Stimulated activated memory B cell treated with anti-CD40 and anti-IgM and Interleukin-4, amounts not matched to agents 10 μg/mL and 1 μg/mL and 100 μg/mL, for 72 hours (primary cell): ENCODE data around the gene SHMT2.

Experiments used
- ATAC-seq: fragments of 150-1000 bp; cut with Tn5 transposase; 2 replicates; pipeline ENCODE4 v1.10.0; 2021
- H3K27ac Mint-ChIP-seq: one replicate; pipeline ENCODE4 v1.8.0; 2022; ENCODE audit warnings: mild to moderate bottlenecking, mixed read lengths
- H3K27me3 Mint-ChIP-seq: one replicate; pipeline ENCODE4 v1.8.0; 2022; ENCODE audit warnings: mixed read lengths
- H3K36me3 Mint-ChIP-seq: one replicate; pipeline ENCODE4 v1.8.0; 2022; ENCODE audit warnings: mixed read lengths
- H3K4me1 Mint-ChIP-seq: one replicate; pipeline ENCODE4 v1.8.0; 2022; ENCODE audit warnings: mixed read lengths
- H3K4me3 Mint-ChIP-seq: one replicate; pipeline ENCODE4 v1.8.0; 2022; ENCODE audit warnings: mild to moderate bottlenecking, moderate library complexity, mixed read lengths
- H3K9me3 Mint-ChIP-seq: one replicate; pipeline ENCODE4 v1.8.0; 2022; ENCODE audit warnings: mixed read lengths

SHMT2 gene

DNA sequence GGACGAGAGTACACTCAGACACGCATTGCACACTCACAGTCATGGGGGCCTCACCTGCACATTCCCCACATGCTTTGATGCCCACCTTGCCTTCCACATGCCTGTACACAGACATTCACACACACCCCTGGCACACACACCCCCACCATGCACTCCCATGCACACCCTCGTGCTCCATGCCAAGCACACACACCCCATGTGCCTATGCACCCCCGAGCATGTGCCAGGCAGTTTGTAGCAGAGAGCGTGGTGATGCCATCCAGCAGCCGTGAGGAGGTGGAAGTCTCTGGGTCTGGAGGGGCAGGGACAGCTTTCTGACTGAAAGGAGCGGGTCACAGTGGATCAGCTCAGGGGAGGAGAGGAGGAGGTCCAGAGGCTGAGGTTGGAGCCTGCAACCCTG is 23.6 kb upstream of the SHMT2 start:
- Mint-ChIP-seq H3K4me1 (no peaks in the 10 kb centered on the region), H3K4me3 (no peak overlapping the region)

GRCh38 chr12:57207731-57208630 is 21.5 kb upstream of the SHMT2 start:
- H3K27me3 Mint-ChIP-seq, result no peaks in the 10 kb centered on the region
- no peak for ATAC-seq
- H3K4me3 Mint-ChIP-seq, result no peak overlapping the region
- H3K27ac Mint-ChIP-seq, result no peak overlapping the region
- H3K36me3 Mint-ChIP-seq, result no peaks in the 10 kb centered on the region
- H3K9me3 Mint-ChIP-seq, result no peaks in the 10 kb centered on the region
- H3K4me1 Mint-ChIP-seq, result no peaks in the 10 kb centered on the region

More for the DNA sequence above, 23.6 kb upstream of the SHMT2 start:
- Mint-ChIP-seq H3K9me3 (no peaks in the 10 kb centered on the region), H3K27ac (no peak overlapping the region), H3K36me3 (no peaks in the 10 kb centered on the region), H3K27me3 (no peaks in the 10 kb centered on the region)
- no peak for ATAC-seq

DNA sequence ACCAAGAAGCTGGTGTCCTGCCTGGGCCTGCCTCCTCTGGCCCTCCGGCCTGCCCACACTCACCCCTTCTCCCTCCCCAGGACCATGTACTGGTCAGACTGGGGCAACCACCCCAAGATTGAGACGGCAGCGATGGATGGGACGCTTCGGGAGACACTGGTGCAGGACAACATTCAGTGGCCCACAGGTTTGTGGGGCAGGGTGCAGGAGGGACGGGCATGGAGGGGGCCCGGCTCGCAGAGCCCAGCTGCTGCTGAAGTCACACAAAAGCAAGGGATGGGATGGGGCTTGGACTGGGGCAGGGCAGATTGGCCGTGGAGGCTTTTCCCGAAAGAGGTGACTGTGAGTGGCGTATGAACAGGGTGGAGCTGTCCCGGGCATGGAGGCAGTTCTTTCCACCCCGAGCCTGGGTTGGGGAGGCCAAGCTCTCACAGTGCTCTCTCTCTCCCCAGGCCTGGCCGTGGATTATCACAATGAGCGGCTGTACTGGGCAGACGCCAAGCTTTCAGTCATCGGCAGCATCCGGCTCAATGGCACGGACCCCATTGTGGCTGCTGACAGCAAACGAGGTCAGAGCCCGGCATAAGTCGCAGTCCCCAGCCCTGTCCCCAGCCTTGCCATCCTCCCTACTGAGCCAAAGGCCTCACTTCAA is 20.8 kb upstream of the SHMT2 start:
- Mint-ChIP-seq H3K27ac (no peak overlapping the region), H3K36me3 (no peaks in the 10 kb centered on the region), H3K4me1 (peaks cover 6% of the 10 kb centered on the region), H3K27me3 (peaks cover 6% of the 10 kb centered on the region), H3K9me3 (no peaks in the 10 kb centered on the region), H3K4me3 (no peak overlapping the region)
- ATAC-seq, result no peak

DNA sequence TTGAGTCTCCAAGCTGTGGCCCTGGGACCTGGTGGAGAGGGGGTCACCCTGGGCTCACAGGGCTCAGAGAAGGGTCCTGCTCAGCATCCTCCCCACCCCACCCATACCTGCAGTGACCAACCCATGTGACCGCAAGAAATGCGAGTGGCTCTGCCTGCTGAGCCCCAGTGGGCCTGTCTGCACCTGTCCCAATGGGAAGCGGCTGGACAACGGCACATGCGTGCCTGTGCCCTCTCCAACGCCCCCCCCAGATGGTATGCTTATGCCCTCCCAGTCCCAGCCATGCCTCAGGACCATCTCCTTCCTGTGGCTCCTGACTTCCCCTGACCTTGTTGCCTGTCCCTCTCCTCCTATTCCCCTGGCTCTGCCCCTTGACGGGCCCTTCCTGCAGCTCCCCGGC is 19.6 kb upstream of the SHMT2 start:
- Mint-ChIP-seq H3K27ac (no peak overlapping the region), H3K36me3 (no peaks in the 10 kb centered on the region), H3K27me3 (peaks cover 16% of the 10 kb centered on the region), H3K4me1 (peaks cover 18% of the 10 kb centered on the region), H3K4me3 (no peak overlapping the region), H3K9me3 (no peaks in the 10 kb centered on the region)
- no peak for ATAC-seq

- no peaks in the 10 kb centered on the region for H3K36me3 Mint-ChIP-seq
- H3K4me1 Mint-ChIP-seq, result peaks cover 23% of the 10 kb centered on the region
- H3K27me3 Mint-ChIP-seq, result peaks cover 21% of the 10 kb centered on the region
- no peak for ATAC-seq
- no peaks in the 10 kb centered on the region for H3K9me3 Mint-ChIP-seq
- no peak overlapping the region for H3K4me3 Mint-ChIP-seq
- no peak overlapping the region for H3K27ac Mint-ChIP-seq
Observed at GRCh38 chr12:57210461-57210860, 19.1 kb upstream of the SHMT2 start.

- H3K4me1 Mint-ChIP-seq, result peaks cover 30% of the 10 kb centered on the region
- no peak overlapping the region for H3K27ac Mint-ChIP-seq
- ATAC-seq, result no peak
- no peaks in the 10 kb centered on the region for H3K36me3 Mint-ChIP-seq
- no peak overlapping the region for H3K4me3 Mint-ChIP-seq
- H3K27me3 Mint-ChIP-seq, result peaks cover 28% of the 10 kb centered on the region
- no peaks in the 10 kb centered on the region for H3K9me3 Mint-ChIP-seq
Observed at GRCh38 chr12:57210926-57211692, 18.4 kb upstream of the SHMT2 start.

DNA sequence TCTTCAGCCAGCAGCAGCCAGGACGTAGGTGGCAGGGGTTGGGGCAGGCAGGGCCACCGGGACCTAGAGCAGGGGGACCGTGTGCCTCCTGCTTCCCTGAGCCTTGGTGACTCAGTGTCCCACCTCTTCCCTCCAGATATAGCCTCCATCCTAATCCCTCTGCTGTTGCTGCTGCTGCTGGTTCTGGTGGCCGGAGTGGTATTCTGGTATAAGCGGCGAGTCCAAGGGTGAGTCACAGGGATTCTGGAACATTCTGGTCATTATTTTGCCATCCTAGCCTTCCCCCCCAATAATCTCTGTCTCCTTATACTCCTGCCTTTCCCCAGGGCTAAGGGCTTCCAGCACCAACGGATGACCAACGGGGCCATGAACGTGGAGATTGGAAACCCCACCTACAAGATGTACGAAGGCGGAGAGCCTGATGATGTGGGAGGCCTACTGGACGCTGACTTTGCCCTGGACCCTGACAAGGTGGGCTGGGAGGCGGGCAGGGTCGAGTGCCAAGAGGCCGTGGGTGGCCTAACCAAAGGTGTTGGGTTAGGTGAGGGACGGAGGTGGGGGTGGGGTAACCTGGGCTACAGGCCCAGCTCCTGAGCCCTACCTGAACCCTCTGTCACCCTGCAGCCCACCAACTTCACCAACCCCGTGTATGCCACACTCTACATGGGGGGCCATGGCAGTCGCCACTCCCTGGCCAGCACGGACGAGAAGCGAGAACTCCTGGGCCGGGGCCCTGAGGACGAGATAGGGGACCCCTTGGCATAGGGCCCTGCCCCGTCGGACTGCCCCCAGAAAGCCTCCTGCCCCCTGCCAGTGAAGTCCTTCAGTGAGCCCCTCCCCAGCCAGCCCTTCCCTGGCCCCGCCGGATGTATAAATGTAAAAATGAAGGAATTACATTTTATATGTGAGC is 17.5 kb upstream of the SHMT2 start:
- Mint-ChIP-seq H3K36me3 (no peaks in the 10 kb centered on the region), H3K27ac (no peak overlapping the region), H3K4me3 (no peak overlapping the region), H3K9me3 (no peaks in the 10 kb centered on the region), H3K27me3 (peaks cover 28% of the 10 kb centered on the region), H3K4me1 (peaks cover 31% of the 10 kb centered on the region)
- ATAC-seq, result no peak

GRCh38 chr12:57212701-57213057 is 16.8 kb upstream of the SHMT2 start:
- no peaks in the 10 kb centered on the region for H3K9me3 Mint-ChIP-seq
- H3K27me3 Mint-ChIP-seq, result peaks cover 34% of the 10 kb centered on the region
- no peak overlapping the region for H3K4me3 Mint-ChIP-seq
- no peak for ATAC-seq
- peaks cover 37% of the 10 kb centered on the region for H3K4me1 Mint-ChIP-seq
- no peaks in the 10 kb centered on the region for H3K36me3 Mint-ChIP-seq
- H3K27ac Mint-ChIP-seq, result no peak overlapping the region

DNA sequence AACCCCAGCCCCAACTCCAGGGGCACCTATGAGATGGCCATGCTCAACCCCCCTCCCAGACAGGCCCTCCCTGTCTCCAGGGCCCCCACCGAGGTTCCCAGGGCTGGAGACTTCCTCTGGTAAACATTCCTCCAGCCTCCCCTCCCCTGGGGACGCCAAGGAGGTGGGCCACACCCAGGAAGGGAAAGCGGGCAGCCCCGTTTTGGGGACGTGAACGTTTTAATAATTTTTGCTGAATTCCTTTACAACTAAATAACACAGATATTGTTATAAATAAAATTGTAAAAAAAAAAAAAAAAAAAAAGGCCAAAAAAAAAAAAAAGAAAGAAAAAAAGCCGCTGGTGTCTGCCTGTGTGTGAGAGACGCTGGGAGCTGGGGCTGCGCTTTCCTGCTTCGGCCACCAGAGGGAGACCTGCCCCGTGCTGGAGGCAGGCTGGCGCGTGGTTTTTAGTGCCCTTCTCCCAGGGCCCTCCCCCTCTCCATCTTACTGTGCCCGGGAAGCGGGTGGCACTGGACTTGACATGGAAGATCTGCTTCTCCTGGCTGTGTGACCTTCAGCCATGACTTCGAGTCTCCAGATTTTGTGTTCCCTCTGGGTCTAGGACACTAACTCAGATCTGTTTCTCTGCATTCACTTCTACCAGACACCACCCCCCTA is 16.3 kb upstream of the SHMT2 start:
- no peak overlapping the region for H3K27ac Mint-ChIP-seq
- H3K4me3 Mint-ChIP-seq, result no peak overlapping the region
- peaks cover 39% of the 10 kb centered on the region for H3K27me3 Mint-ChIP-seq
- H3K36me3 Mint-ChIP-seq, result no peaks in the 10 kb centered on the region
- no peaks in the 10 kb centered on the region for H3K9me3 Mint-ChIP-seq
- ATAC-seq, result peak; percentile 53
- H3K4me1 Mint-ChIP-seq, result peaks cover 42% of the 10 kb centered on the region

DNA sequence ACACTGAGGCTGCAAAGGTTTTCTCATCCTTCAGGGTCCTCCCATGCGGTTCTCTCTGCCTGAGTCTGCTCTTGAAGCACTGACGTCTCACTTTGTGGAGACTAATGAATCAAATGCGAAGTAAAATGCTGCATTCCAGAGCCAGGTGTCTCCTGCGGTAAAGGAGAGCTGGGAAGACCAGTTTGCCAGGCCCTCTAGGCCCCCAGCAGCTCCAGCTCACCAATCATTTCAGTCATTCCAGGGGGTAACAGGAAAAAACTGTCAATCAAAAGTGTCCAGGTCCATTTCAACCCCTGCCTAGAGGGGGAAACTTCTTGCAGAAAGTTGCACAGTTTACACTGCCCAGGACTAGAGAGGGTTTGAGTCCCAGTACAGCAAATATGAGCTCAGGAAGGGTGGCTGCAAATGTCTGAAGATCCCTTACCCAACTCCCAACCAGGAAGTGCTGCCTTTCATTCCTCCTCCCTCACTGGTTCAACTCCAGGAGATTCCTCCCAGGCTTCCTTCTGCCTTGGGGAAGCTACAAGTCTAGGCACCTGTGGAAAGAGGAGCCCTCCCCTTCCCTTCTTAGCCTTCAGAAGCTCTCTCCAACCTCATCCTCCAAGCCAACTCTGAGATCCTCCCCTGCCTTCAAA is 15.6 kb upstream of the SHMT2 start:
- Mint-ChIP-seq H3K27me3 (peaks cover 46% of the 10 kb centered on the region), H3K27ac (peak overlapping the region; percentile 69), H3K4me1 (peaks cover 49% of the 10 kb centered on the region), H3K4me3 (no peak overlapping the region), H3K9me3 (no peaks in the 10 kb centered on the region), H3K36me3 (no peaks in the 10 kb centered on the region)
- no peak for ATAC-seq

- Mint-ChIP-seq H3K27ac (peak overlapping the region; percentile 69), H3K36me3 (no peaks in the 10 kb centered on the region), H3K4me1 (peaks cover 54% of the 10 kb centered on the region), H3K27me3 (peaks cover 51% of the 10 kb centered on the region), H3K9me3 (no peaks in the 10 kb centered on the region), H3K4me3 (no peak overlapping the region)
- ATAC-seq, result peak; percentile 18
Observed at GRCh38 chr12:57214398-57214781, 15.1 kb upstream of the SHMT2 start.

DNA sequence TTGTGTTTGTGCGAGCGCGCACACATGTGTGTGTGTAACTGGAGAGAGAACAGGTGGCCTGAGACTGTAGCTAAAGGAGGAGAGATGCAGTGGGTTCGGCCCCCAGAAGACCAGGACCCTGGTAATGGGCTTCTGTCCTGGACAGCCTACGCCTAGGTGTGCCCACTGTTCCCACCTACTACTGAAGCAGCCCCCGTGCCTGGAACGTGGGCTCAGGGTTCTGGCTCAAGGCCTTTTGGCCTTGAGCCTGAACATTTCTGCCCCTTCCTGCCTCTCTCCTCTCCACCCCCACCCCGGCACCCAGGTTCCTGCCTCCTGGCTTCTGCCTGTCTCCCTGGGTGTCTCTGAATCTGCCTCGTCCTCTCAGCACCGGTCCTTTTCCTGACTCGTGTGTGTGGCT is 14.4 kb upstream of the SHMT2 start:
- ATAC-seq, result no peak
- Mint-ChIP-seq H3K27ac (peak overlapping the region; percentile 69), H3K9me3 (no peaks in the 10 kb centered on the region), H3K36me3 (no peaks in the 10 kb centered on the region), H3K27me3 (peaks cover 58% of the 10 kb centered on the region), H3K4me3 (peak overlapping the region; percentile 79), H3K4me1 (peaks cover 61% of the 10 kb centered on the region)

DNA sequence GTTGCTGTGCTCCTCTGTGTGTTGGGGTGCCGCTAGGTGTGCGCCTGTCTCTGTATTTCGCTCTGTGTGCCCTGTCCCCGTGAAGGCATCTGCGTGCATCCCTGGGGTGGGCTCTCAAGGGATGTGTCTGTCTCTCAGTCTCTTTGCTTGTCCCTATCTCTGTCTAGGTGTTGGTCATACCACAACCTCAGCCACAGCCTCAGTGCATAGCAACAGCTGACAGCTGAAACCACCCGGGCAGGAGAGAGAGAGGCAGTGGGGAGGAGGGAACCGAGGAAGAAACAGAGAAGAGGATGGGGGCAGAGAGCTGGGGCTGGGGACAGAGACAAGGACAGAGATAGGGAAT is 13.9 kb upstream of the SHMT2 start:
- Mint-ChIP-seq H3K4me3 (peak overlapping the region; percentile 79), H3K27me3 (peaks cover 64% of the 10 kb centered on the region), H3K27ac (peak overlapping the region; percentile 69), H3K9me3 (no peaks in the 10 kb centered on the region), H3K4me1 (peaks cover 63% of the 10 kb centered on the region), H3K36me3 (no peaks in the 10 kb centered on the region)
- ATAC-seq, result peak; percentile 59
